SK-N-SH (cell line): ENCODE results near the gene ANO6. TPM values are rescaled to one million over a fixed set of nuclear protein-coding genes. Genes with fewer than 3 reads are reported as not detected.

Experiments
- CTCF ChIA-PET: fragments of 300-600, 350-600 bp; formaldehyde crosslinking; extraction: SDS; loops from one replicate; lab custom pipeline; 2021; lab: Yijun Ruan, JAX
- POLR2A ChIA-PET: fragments of 350-600 bp; sonication (Branson Sonifier 250); formaldehyde crosslinking; extraction: SDS; loops from one replicate; lab custom pipeline; 2020; ENCODE audit warnings: antibody characterized with exemption, inconsistent platforms; lab: Yijun Ruan, JAX
- DNase-seq: peaks from one replicate; pipeline ENCODE4 v3.0.0; 2012
- H2AFZ ChIP-seq: fragments of 200-600 bp; sonication (generic); 2 replicates; pipeline ENCODE4 v1.8.1; 2016; ENCODE audit warnings: antibody characterized with exemption, mild to moderate bottlenecking, low read depth
- H3F3A ChIP-seq: fragments of 200-600 bp; sonication (generic); replicated peaks from 2 replicates; pipeline ENCODE3; 2016; ENCODE audit warnings: antibody characterized with exemption, mild to moderate bottlenecking; ENCODE audit not compliant: insufficient read depth
- H3K27ac ChIP-seq, 2 experiments: fragments of 200-500 bp in 1 of 2; fragments of 200-600 bp in 1 of 2; sonication (Bioruptor generic) in 1 of 2; sonication (generic), shearing (Covaris generic) in 1 of 2; 2 replicates each; pipeline versions ENCODE4 v1.5.1 to v1.6.1; 2014 to 2016; ENCODE audit warnings: low read depth in 2 of 2, inconsistent platforms in 1 of 2, low read length in 1 of 2, mild to moderate bottlenecking in 1 of 2, mixed read lengths in 1 of 2
- H3K27me3 ChIP-seq: fragments of 200-600 bp; sonication (generic), shearing (Covaris generic); 2 replicates; pipeline ENCODE4 v1.6.1; 2016; ENCODE audit warnings: mixed run types; ENCODE audit not compliant: insufficient read depth
- H3K36me3 ChIP-seq, 2 experiments: fragments of 200-500 bp in 1 of 2; fragments of 200-600 bp in 1 of 2; sonication (Bioruptor generic) in 1 of 2; sonication (generic) in 1 of 2; replicated peaks in 1 of 2; 2 replicates each; pipeline versions ENCODE3 to v1.5.1; 2014 to 2016; ENCODE audit warnings: low read length in 1 of 2, mild to moderate bottlenecking in 1 of 2; ENCODE audit not compliant: insufficient read depth in 2 of 2, control insufficient read depth in 1 of 2
- H3K4me1 ChIP-seq, 2 experiments: fragments of 200-500 bp in 1 of 2; fragments of 200-600 bp in 1 of 2; sonication (Bioruptor generic) in 1 of 2; sonication (generic), shearing (Covaris generic) in 1 of 2; 2 replicates each; pipeline versions ENCODE4 v1.5.1 to v1.6.1; 2014 to 2016; ENCODE audit warnings: low read depth in 1 of 2, low read length in 1 of 2, mixed run types in 1 of 2; ENCODE audit not compliant: insufficient read depth in 2 of 2, control insufficient read depth in 1 of 2
- H3K4me2 ChIP-seq: fragments of 200-600 bp; sonication (generic), shearing (Covaris generic); 2 replicates; pipeline ENCODE4 v1.6.1; 2017; ENCODE audit warnings: mixed run types
- H3K4me3 ChIP-seq, 2 experiments: fragments of 200-500 bp in 1 of 2; fragments of 200-600 bp in 1 of 2; sonication (Bioruptor generic) in 1 of 2; sonication (generic), shearing (Covaris generic) in 1 of 2; 2 replicates each; pipeline versions ENCODE4 v1.5.1 to v1.8.1; 2014 to 2016; ENCODE audit warnings: low read depth in 2 of 2, inconsistent platforms in 1 of 2, low read length in 1 of 2, mild to moderate bottlenecking in 1 of 2, mixed read lengths in 1 of 2, moderate library complexity in 1 of 2
- H3K79me2 ChIP-seq: fragments of 200-600 bp; sonication (generic); 2 replicates; pipeline ENCODE4 v1.8.1; 2017; ENCODE audit warnings: mild to moderate bottlenecking; ENCODE audit not compliant: insufficient read depth
- H3K9ac ChIP-seq: fragments of 200-600 bp; sonication (generic); 2 replicates; pipeline ENCODE4 v1.6.1; 2017; ENCODE audit warnings: mixed run types
- H3K9me2 ChIP-seq: fragments of 200-600 bp; sonication (generic); 2 replicates; pipeline ENCODE4 v1.6.1; 2017; ENCODE audit warnings: mixed run types
- H3K9me3 ChIP-seq: fragments of 200-600 bp; sonication (generic); 2 replicates; pipeline ENCODE4 v1.6.1; 2017; ENCODE audit warnings: mixed run types, mild to moderate bottlenecking, moderate library complexity
- H4K20me1 ChIP-seq: fragments of 200-600 bp; sonication (generic); 2 replicates; pipeline ENCODE4 v1.6.1; 2017; ENCODE audit warnings: mild to moderate bottlenecking, mixed run types; ENCODE audit not compliant: insufficient read depth
- EZH2phosphoT487 ChIP-seq: fragments of 200-600 bp; sonication (generic); IDR thresholded peaks from 2 replicates; pipeline ENCODE4 v1.6.1; 2017; ENCODE audit warnings: low read depth, mixed run types, mild to moderate bottlenecking, antibody characterized with exemption, moderate library complexity, borderline replicate concordance
- MEF2A ChIP-seq: IDR thresholded peaks from 2 replicates; pipeline ENCODE4 v1.4.0; 2012; ENCODE audit warnings: low read depth, borderline replicate concordance
- NFIC ChIP-seq: IDR thresholded peaks from 2 replicates; pipeline ENCODE4 v1.4.0; 2012; ENCODE audit warnings: borderline replicate concordance
- NRF1 ChIP-seq: IDR thresholded peaks from 2 replicates; pipeline ENCODE4 v1.6.1; 2012; ENCODE audit warnings: low read depth, mild to moderate bottlenecking, low read length
- POLR2AphosphoS5 ChIP-seq: IDR thresholded peaks from 2 replicates; pipeline ENCODE4 v1.6.1; 2012; ENCODE audit warnings: low read depth, low read length
- TEAD4 ChIP-seq: IDR thresholded peaks from 2 replicates; pipeline ENCODE4 v1.4.0; 2012; ENCODE audit warnings: mild to moderate bottlenecking, borderline replicate concordance; ENCODE audit not compliant: insufficient read depth
- polyA plus RNA-seq, 3 experiments: library from polyadenylated mRNA; depleted of rRNA; stranded (reverse); fragments of >200 nt; gene quantifications; 2 replicates each; pipeline ENCODE4 v1.2.3, GENCODE V29; 2012
- TF ChIP-seq, protein P1 (sequence below): IDR thresholded peaks from 2 replicates; pipeline ENCODE4; 2012
- TF ChIP-seq, protein P2 (sequence below): IDR thresholded peaks from 2 replicates; pipeline ENCODE4 v1.4.0; 2012; ENCODE audit warnings: low read depth
- TF ChIP-seq, protein P3 (sequence below): fragments of 150-350 bp; IDR thresholded peaks from 2 replicates; pipeline ENCODE4 v1.6.1; 2017; ENCODE audit warnings: antibody characterized with exemption, low read length, low read depth, borderline replicate concordance

ANO6 gene
- polyA plus RNA-seq, 1 of the 3 experiments (the other 2 are of a cell fraction): 20.1 TPM

DNA sequence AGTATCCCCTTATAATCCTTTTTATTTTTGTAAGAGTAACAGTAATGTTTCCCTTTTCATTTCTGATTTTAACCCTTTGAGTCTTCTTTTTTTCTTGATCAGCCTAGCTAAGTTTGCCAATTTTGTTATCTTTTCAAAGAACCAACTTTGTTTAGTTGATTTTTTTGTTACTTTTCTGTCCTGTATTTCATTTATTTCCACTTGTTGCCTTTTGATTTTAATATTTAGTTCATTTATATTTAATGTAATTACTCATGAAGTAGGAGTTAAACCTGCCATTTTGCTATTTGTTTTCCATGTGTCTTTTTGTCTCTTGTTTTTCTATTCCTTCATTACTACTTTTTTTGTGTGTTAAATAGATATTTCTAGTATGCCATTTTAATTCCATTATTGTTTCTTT is 146.4 kb downstream of the ANO6 start:
- no peak for TF ChIP-seq EZH2phosphoT487
- H3K79me2 ChIP-seq: peaks cover 18% of the 10 kb centered on the region; the same call in 1 of the 2 replicates
- peaks cover 8 to 9% of the 10 kb centered on the region in 2 experiments; a peak in 3 of 4 replicates for H3K4me1 ChIP-seq
- no peak overlapping the region for H3K4me3 ChIP-seq
- POLR2A ChIA-PET: no interaction called here
- no peak overlapping the region for H2AFZ ChIP-seq
- no peaks in the 10 kb centered on the region for H3K9me2 ChIP-seq
- no peak overlapping the region for H3K4me2 ChIP-seq
- H3K9me3 ChIP-seq: peaks cover 30% of the 10 kb centered on the region
- no peak overlapping the region for H3K27ac ChIP-seq
- CTCF ChIA-PET: interaction anchor here (1.0 kb wide), 1 partner anchor 48 kb away, joined by 3 read pairs; no protein-coding TSS in a partner anchor
- peaks cover 12 to 76% of the 10 kb centered on the region in 2 experiments for H3K36me3 ChIP-seq
- H3K9ac ChIP-seq: no peak overlapping the region
- H3F3A ChIP-seq: peaks cover 18% of the 10 kb centered on the region
- no peak for DNase-seq
- no peaks in the 10 kb centered on the region for H3K27me3 ChIP-seq
- no peaks in the 10 kb centered on the region for H4K20me1 ChIP-seq

DNA sequence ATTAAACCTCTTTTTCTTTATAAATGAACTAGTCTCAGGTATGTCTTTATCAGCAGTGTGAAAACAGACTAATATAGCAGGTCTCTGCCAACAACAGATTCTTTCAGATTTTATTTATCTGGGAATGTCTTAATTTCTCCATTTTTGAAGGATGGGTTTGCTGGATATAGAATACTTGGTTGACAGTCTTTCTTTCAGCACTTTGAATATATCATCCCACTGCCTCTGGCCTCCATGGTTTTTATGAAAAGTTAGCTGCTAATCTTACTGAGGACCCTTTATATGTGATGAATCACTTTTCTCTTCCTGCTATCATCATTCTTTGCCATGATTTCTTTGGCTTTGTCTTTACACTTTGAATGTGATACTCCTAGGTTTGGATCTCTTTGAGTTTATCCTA is 148.0 kb downstream of the ANO6 start:
- H3K79me2 ChIP-seq: peaks cover 18% of the 10 kb centered on the region; the same call in 1 of the 2 replicates
- TF ChIP-seq NRF1 (no peak), NFIC (no peak), TEAD4 (no peak), POLR2AphosphoS5 (no peak), MEF2A (no peak)
- TF ChIP-seq, protein P1, sequence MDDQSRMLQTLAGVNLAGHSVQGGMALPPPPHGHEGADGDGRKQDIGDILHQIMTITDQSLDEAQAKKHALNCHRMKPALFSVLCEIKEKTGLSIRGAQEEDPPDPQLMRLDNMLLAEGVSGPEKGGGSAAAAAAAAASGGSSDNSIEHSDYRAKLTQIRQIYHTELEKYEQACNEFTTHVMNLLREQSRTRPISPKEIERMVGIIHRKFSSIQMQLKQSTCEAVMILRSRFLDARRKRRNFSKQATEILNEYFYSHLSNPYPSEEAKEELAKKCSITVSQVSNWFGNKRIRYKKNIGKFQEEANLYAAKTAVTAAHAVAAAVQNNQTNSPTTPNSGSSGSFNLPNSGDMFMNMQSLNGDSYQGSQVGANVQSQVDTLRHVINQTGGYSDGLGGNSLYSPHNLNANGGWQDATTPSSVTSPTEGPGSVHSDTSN: no peak
- TF ChIP-seq, protein P2, sequence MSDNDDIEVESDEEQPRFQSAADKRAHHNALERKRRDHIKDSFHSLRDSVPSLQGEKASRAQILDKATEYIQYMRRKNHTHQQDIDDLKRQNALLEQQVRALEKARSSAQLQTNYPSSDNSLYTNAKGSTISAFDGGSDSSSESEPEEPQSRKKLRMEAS: no peak
- TF ChIP-seq, protein P3, sequence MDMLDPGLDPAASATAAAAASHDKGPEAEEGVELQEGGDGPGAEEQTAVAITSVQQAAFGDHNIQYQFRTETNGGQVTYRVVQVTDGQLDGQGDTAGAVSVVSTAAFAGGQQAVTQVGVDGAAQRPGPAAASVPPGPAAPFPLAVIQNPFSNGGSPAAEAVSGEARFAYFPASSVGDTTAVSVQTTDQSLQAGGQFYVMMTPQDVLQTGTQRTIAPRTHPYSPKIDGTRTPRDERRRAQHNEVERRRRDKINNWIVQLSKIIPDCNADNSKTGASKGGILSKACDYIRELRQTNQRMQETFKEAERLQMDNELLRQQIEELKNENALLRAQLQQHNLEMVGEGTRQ: no peak
- no peak overlapping the region for H3K4me3 ChIP-seq
- no peak overlapping the region for H3K4me2 ChIP-seq
- POLR2A ChIA-PET: no interaction called here
- no peaks in the 10 kb centered on the region for H3K9me2 ChIP-seq
- peaks cover 17 to 82% of the 10 kb centered on the region in 2 experiments for H3K36me3 ChIP-seq
- CTCF ChIA-PET: no interaction called here
- no peak overlapping the region for H3K9ac ChIP-seq
- H3K27ac ChIP-seq: no peak overlapping the region
- peaks cover 12% of the 10 kb centered on the region for H3F3A ChIP-seq
- no peak for DNase-seq
- peaks cover 30% of the 10 kb centered on the region for H3K9me3 ChIP-seq
- H3K4me1 ChIP-seq: no peaks in the 10 kb centered on the region
- H2AFZ ChIP-seq: no peak overlapping the region
- no peaks in the 10 kb centered on the region for H4K20me1 ChIP-seq
- no peaks in the 10 kb centered on the region for H3K27me3 ChIP-seq
